H9 (cell line): ENCODE measurements around the gene FPGS. TPM values are rescaled to one million over a fixed set of nuclear protein-coding genes. Genes with fewer than 3 reads are reported as not detected.

Experiments used
- DNase-seq: peaks from one replicate; pipeline ENCODE4 v3.0.0-alpha.2; 2017
- H2AFZ ChIP-seq: one replicate; pipeline ENCODE4 v1.6.1; 2013; ENCODE audit warnings: mild to moderate bottlenecking, low read length, control low read depth, moderate library complexity
- H2AK5ac ChIP-seq: 2 replicates; pipeline ENCODE4 v1.6.1; 2013; ENCODE audit warnings: low read length, control low read depth, mixed read lengths; ENCODE audit not compliant: insufficient read length
- H2BK120ac ChIP-seq: one replicate; pipeline ENCODE4 v1.6.1; 2013; ENCODE audit warnings: low read depth, mild to moderate bottlenecking, low read length, control low read depth, inconsistent platforms; ENCODE audit not compliant: poor library complexity, severe bottlenecking
- H2BK12ac ChIP-seq: 2 replicates; pipeline ENCODE4 v1.6.1; 2013; ENCODE audit warnings: low read length, control low read depth, mixed read lengths, low read depth; ENCODE audit not compliant: insufficient read length
- H2BK15ac ChIP-seq: 2 replicates; pipeline ENCODE4 v1.6.1; 2013; ENCODE audit warnings: low read depth, low read length, control low read depth
- H2BK20ac ChIP-seq: one replicate; pipeline ENCODE4 v1.6.1; 2013; ENCODE audit warnings: low read depth, mild to moderate bottlenecking, low read length, control low read depth, inconsistent platforms; ENCODE audit not compliant: poor library complexity, severe bottlenecking
- H2BK5ac ChIP-seq: 2 replicates; pipeline ENCODE4 v1.6.1; 2013; ENCODE audit warnings: low read length, control low read depth, mixed read lengths; ENCODE audit not compliant: insufficient read length
- H3K14ac ChIP-seq: 2 replicates; pipeline ENCODE4 v1.6.1; 2013; ENCODE audit warnings: low read length, control low read depth; ENCODE audit not compliant: insufficient read depth
- H3K18ac ChIP-seq: 2 replicates; pipeline ENCODE4 v1.6.1; 2013; ENCODE audit warnings: low read depth, mild to moderate bottlenecking, mixed read lengths, low read length, control low read depth; ENCODE audit not compliant: insufficient read length
- H3K23ac ChIP-seq: 2 replicates; pipeline ENCODE4 v1.6.1; 2013; ENCODE audit warnings: low read length, control low read depth, mixed read lengths, low read depth; ENCODE audit not compliant: insufficient read length
- H3K23me2 ChIP-seq: 2 replicates; pipeline ENCODE4 v1.6.1; 2013; ENCODE audit warnings: low read depth, mild to moderate bottlenecking, mixed read lengths, low read length, control low read depth; ENCODE audit not compliant: insufficient read length, poor library complexity, severe bottlenecking
- H3K27ac ChIP-seq: 2 replicates; pipeline ENCODE4 v1.5.1; 2013; ENCODE audit warnings: low read length, control low read depth, mixed read lengths, low read depth; ENCODE audit not compliant: insufficient read length
- H3K27me3 ChIP-seq: 2 replicates; pipeline ENCODE4 v1.6.1; 2013; ENCODE audit warnings: low read length, control low read depth, inconsistent platforms; ENCODE audit not compliant: insufficient read depth
- H3K4ac ChIP-seq: 2 replicates; pipeline ENCODE4 v1.6.1; 2013; ENCODE audit warnings: low read depth, mild to moderate bottlenecking, control low read depth, inconsistent platforms, low read length, moderate library complexity
- H3K4me1 ChIP-seq: 2 replicates; pipeline ENCODE4 v1.6.1; 2013; ENCODE audit warnings: low read length, control low read depth, inconsistent platforms; ENCODE audit not compliant: insufficient read depth
- H3K4me2 ChIP-seq: 2 replicates; pipeline ENCODE4 v1.6.1; 2013; ENCODE audit warnings: low read length, control low read depth, mixed read lengths; ENCODE audit not compliant: insufficient read length, insufficient read depth
- H3K56ac ChIP-seq: 2 replicates; pipeline ENCODE4 v1.6.1; 2013; ENCODE audit warnings: low read depth, mild to moderate bottlenecking, mixed read lengths, low read length, control low read depth; ENCODE audit not compliant: insufficient read length
- H3K79me1 ChIP-seq: 2 replicates; pipeline ENCODE4 v1.6.1; 2013; ENCODE audit warnings: low read depth, mild to moderate bottlenecking, moderate library complexity, low read length, control low read depth, inconsistent platforms; ENCODE audit not compliant: insufficient read depth, poor library complexity, severe bottlenecking
- H3K79me2 ChIP-seq: 2 replicates; pipeline ENCODE4 v1.6.1; 2013; ENCODE audit warnings: low read length, control low read depth, inconsistent platforms; ENCODE audit not compliant: insufficient read depth
- H3K9ac ChIP-seq: 2 replicates; pipeline ENCODE4 v1.6.1; 2013; ENCODE audit warnings: low read length, control low read depth, mixed read lengths; ENCODE audit not compliant: insufficient read length; ENCODE audit errors: extremely low read depth
- H3K9me3 ChIP-seq: one replicate; pipeline ENCODE4 v1.6.1; 2013; ENCODE audit warnings: low read depth, low read length, inconsistent platforms; ENCODE audit not compliant: control insufficient read depth
- H3T11ph ChIP-seq: one replicate; pipeline ENCODE4 v1.6.1; 2013; ENCODE audit warnings: mild to moderate bottlenecking, low read length, control low read depth, inconsistent platforms
- H4K20me1 ChIP-seq: one replicate; pipeline ENCODE4 v1.6.1; 2013; ENCODE audit not compliant: control insufficient read depth, insufficient read length, insufficient read depth
- H4K5ac ChIP-seq: 2 replicates; pipeline ENCODE4 v1.6.1; 2013; ENCODE audit warnings: low read depth, mild to moderate bottlenecking, mixed read lengths, low read length, control low read depth; ENCODE audit not compliant: insufficient read length
- H4K8ac ChIP-seq: replicated peaks from 2 replicates; pipeline ENCODE4 v1.6.1; 2013; ENCODE audit warnings: low read length, control low read depth, mixed read lengths, low read depth; ENCODE audit not compliant: insufficient read length
- H4K91ac ChIP-seq: 2 replicates; pipeline ENCODE4 v1.6.1; 2013; ENCODE audit warnings: low read depth, mild to moderate bottlenecking, moderate library complexity, mixed read lengths, low read length, control low read depth; ENCODE audit not compliant: insufficient read length
- H3K27ac Mint-ChIP-seq, 3 experiments: 2 replicates in 2 of 3; 3 replicates in 1 of 3; pipeline ENCODE4 v1.8.0; 2020 to 2021; ENCODE audit warnings: mixed read lengths in 3 of 3, mild to moderate bottlenecking in 1 of 3, moderate library complexity in 1 of 3
- H3K27me3 Mint-ChIP-seq: 2 replicates; pipeline ENCODE4 v1.8.0; 2021; ENCODE audit warnings: low read depth, mild to moderate bottlenecking, moderate library complexity, mixed read lengths
- H3K36me3 Mint-ChIP-seq, 3 experiments: 2 replicates in 2 of 3; 3 replicates in 1 of 3; pipeline ENCODE4 v1.8.0; 2020 to 2021; ENCODE audit warnings: low read depth in 3 of 3, mixed read lengths in 3 of 3; ENCODE audit not compliant: insufficient read depth in 1 of 3
- H3K4me1 Mint-ChIP-seq, 2 experiments: 2 replicates each; pipeline ENCODE4 v1.8.0; 2020; ENCODE audit warnings: mixed read lengths in 2 of 2
- H3K4me3 Mint-ChIP-seq, 2 experiments: 2 replicates in 1 of 2; 3 replicates in 1 of 2; pipeline ENCODE4 v1.8.0; 2020 to 2021; ENCODE audit warnings: mild to moderate bottlenecking in 2 of 2, mixed read lengths in 2 of 2, moderate library complexity in 1 of 2
- H3K9me3 Mint-ChIP-seq, 2 experiments: 2 replicates in 1 of 2; 3 replicates in 1 of 2; pipeline ENCODE4 v1.8.0; 2020; ENCODE audit warnings: mild to moderate bottlenecking in 2 of 2, mixed read lengths in 2 of 2, moderate library complexity in 1 of 2
- CTCF ChIP-seq: fragments of 200-600 bp; sonication (generic); conservative IDR thresholded peaks from 3 replicates; pipeline ENCODE4 v1.8.0; 2021; ENCODE audit warnings: antibody characterized with exemption, mild to moderate bottlenecking
- WGBS: extraction: QIAGEN DNeasy Blood & Tissue Kit; methylation state at CpG from one replicate; pipeline ENCODE4 v1.1.7; 2013; ENCODE audit warnings: missing lambda C conversion rate, low lambda C conversion rate, mixed read lengths; ENCODE audit not compliant: insufficient read length; ENCODE audit errors: extremely low coverage; 5-methylcytosine and 5-hydroxymethylcytosine counted together
- total RNA-seq: library from RNA; stranded (reverse); gene quantifications from 2 replicates; pipeline ENCODE4 v1.2.1, GENCODE V29; 2021

Gene FPGS
- total RNA-seq, 1 experiment from 2014 or later = 68.4 TPM

- Histone ChIP-seq H4K5ac (no peak overlapping the region), H3K4me1 (no peaks in the 10 kb centered on the region), H4K20me1 (no peaks in the 10 kb centered on the region), H3K79me1 (no peaks in the 10 kb centered on the region), H2BK5ac (no peak overlapping the region), H2AK5ac (no peak overlapping the region), H3K9me3 (no peaks in the 10 kb centered on the region), H3K23me2 (no peaks in the 10 kb centered on the region), H2BK15ac (no peak overlapping the region), H3K56ac (no peak overlapping the region), H2AFZ (no peak overlapping the region), H2BK20ac (no peak overlapping the region), H3K9ac (no peak overlapping the region), H4K8ac (no peak overlapping the region), H3K14ac (no peak overlapping the region; the same call in 1 of the 2 replicates), H3K4me2 (no peak overlapping the region), H2BK12ac (no peak overlapping the region), H2BK120ac (no peak overlapping the region), H3K27ac (no peak overlapping the region), H3K79me2 (no peaks in the 10 kb centered on the region), H3K27me3 (no peaks in the 10 kb centered on the region), H3T11ph (no peak overlapping the region), H3K18ac (no peak overlapping the region), H4K91ac (no peak overlapping the region), H3K4ac (no peak overlapping the region), H3K23ac (no peak overlapping the region)
- no peak for DNase-seq
- Mint-ChIP-seq H3K27ac (no peak overlapping the region), H3K36me3 (no peaks in the 10 kb centered on the region), H3K9me3 (no peaks in the 10 kb centered on the region), H3K4me1 (peaks cover 0 to 11% of the 10 kb centered on the region in 2 experiments; a peak in 1 of 4 replicates), H3K27me3 (no peaks in the 10 kb centered on the region), H3K4me3 (no peak overlapping the region)
- no peak for TF ChIP-seq CTCF
- no CpG with 5 or more reads among the region's 18 CpGs for WGBS
Observed at GRCh38 chr9:127838375-127839078, 35.8 kb downstream of the FPGS start.
